Activated T-cell treated with anti-CD3 and anti-CD28 coated beads, Interleukin-2, amount 50 U/mL, for 72 hours (primary cell): ENCODE data around the gene FLT1. TPM values are rescaled to one million over a fixed set of nuclear protein-coding genes. Genes with fewer than 3 reads are reported as not detected.

Experiments
- ATAC-seq, 2 donors: fragments of 150-1000 bp; cut with Tn5 transposase; replicated peaks in 1 of 2; 2 replicates each; pipeline ENCODE4 v1.10.0; 2021; ENCODE audit warnings: moderate library complexity in 2 of 2, mild to moderate bottlenecking in 1 of 2
- DNase-seq, 2 donors: peaks; one replicate each; pipeline ENCODE4 v3.0.0; 2021 to 2022; ENCODE audit warnings: mixed read lengths in 1 of 2
- H3K27ac Mint-ChIP-seq: one replicate; pipeline ENCODE4 v1.8.0; 2022; ENCODE audit warnings: mild to moderate bottlenecking, moderate library complexity, mixed read lengths
- H3K27me3 Mint-ChIP-seq: one replicate; pipeline ENCODE4 v1.8.0; 2022; ENCODE audit warnings: low read depth, mixed read lengths
- H3K36me3 Mint-ChIP-seq, 2 donors: one replicate each; pipeline ENCODE4 v1.8.0; 2022; ENCODE audit warnings: mixed read lengths in 2 of 2, mild to moderate bottlenecking in 1 of 2; ENCODE audit not compliant: insufficient read depth in 2 of 2
- H3K4me1 Mint-ChIP-seq: one replicate; pipeline ENCODE4 v1.8.0; 2022; ENCODE audit warnings: low read depth, mixed read lengths
- H3K4me3 Mint-ChIP-seq, 2 donors: one replicate each; pipeline ENCODE4 v1.8.0; 2022; ENCODE audit warnings: mild to moderate bottlenecking in 2 of 2, mixed read lengths in 2 of 2, moderate library complexity in 2 of 2
- H3K9me3 Mint-ChIP-seq, 2 donors: one replicate each; pipeline ENCODE4 v1.8.0; 2022; ENCODE audit warnings: mixed read lengths in 2 of 2
- total RNA-seq, 2 donors: library from RNA; stranded (reverse); gene quantifications; one replicate each; pipeline ENCODE4 v1.2.3, GENCODE V29; 2022

FLT1 gene
- total RNA-seq, 2 donors from 2014 or later = 35.8 to 43.8 TPM

DNA sequence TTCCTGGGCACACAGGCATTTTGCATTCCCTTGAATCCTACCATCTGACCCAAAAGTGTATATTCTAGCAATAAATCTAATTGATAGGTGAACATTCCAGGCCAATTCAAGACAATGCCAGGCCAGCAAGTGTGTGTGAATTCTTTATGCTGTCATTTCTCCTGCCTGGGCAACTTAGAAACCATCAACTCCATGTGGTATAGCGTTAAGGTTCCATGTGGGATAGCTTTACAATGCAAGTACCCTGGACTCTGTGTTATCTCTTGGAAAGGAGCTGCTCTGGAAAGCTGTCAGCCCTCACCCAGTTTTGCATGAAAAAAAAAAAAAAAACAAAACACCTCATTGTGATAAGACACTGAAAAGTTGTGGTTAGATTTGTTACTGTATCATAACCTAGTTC lies 15.6 kb upstream of the FLT1 start:
- Mint-ChIP-seq H3K36me3 (no peaks in the 10 kb centered on the region), H3K4me3 (no peak overlapping the region), H3K9me3 (no peaks in the 10 kb centered on the region), H3K27me3 (peaks cover 6% of the 10 kb centered on the region), H3K4me1 (peaks cover 6% of the 10 kb centered on the region), H3K27ac (no peak overlapping the region)
- ATAC-seq (no peak), DNase-seq (no peak)

DNA sequence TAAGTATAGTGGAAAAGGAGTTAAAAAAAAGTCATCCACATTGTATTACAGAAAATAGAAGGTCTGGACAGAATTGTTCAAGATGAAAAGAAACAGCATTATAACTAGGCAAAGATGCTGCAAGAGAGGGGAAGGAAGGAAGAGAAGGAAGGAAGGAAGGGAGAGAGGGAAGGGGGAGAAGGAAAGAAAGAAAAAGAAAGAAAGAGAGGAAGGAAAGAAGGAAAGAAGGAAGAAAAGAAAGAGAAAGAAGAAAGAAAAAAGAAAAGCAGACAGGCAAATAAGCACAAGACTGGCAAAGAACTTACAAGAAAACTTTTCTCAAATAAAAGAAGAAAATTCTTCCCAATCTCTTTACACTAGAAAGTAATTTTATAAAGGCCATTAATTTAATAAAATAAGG lies 15.1 kb upstream of the FLT1 start:
- ATAC-seq = no peak
- DNase-seq = no peak
- Mint-ChIP-seq H3K9me3 (no peaks in the 10 kb centered on the region), H3K4me3 (no peak overlapping the region), H3K4me1 (peaks cover 11% of the 10 kb centered on the region), H3K27me3 (peaks cover 6% of the 10 kb centered on the region), H3K27ac (no peak overlapping the region), H3K36me3 (no peaks in the 10 kb centered on the region)

DNA sequence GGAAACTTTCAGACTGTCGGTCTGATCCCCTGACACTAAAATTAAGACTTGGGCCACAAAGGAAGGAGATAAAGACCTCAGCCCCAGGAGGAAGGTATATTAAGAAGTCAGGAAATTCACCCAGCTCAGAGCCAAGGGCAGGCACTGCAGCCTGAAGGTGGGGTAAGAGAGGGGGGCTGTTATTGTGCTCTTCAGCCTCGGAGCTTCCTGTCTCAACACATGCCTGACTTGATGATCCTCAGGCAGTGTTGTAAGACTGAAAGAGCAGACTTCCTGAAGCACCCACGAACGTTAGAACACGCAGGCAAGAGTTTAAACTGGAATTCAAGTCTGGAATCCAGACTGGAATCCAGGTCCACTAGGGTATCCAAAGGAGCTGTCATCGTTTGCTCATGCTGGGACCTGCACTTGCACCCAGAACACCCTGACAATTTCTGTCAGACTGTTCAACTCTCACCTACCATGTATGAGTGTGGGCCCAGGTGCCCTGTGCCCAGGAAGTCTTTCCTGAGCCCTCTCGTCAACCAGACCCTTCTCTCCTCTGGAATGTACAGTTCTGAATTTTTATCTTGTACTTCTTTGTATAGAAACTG lies 10.7 kb upstream of the FLT1 start:
- H3K9me3 Mint-ChIP-seq = no peaks in the 10 kb centered on the region
- no peaks in the 10 kb centered on the region for H3K36me3 Mint-ChIP-seq
- no peaks in the 10 kb centered on the region for H3K27me3 Mint-ChIP-seq
- DNase-seq (no peak), ATAC-seq (peak; percentile 39 to 44)
- H3K27ac Mint-ChIP-seq = no peak overlapping the region
- H3K4me1 Mint-ChIP-seq = peaks cover 13% of the 10 kb centered on the region
- H3K4me3 Mint-ChIP-seq = no peak overlapping the region

DNA sequence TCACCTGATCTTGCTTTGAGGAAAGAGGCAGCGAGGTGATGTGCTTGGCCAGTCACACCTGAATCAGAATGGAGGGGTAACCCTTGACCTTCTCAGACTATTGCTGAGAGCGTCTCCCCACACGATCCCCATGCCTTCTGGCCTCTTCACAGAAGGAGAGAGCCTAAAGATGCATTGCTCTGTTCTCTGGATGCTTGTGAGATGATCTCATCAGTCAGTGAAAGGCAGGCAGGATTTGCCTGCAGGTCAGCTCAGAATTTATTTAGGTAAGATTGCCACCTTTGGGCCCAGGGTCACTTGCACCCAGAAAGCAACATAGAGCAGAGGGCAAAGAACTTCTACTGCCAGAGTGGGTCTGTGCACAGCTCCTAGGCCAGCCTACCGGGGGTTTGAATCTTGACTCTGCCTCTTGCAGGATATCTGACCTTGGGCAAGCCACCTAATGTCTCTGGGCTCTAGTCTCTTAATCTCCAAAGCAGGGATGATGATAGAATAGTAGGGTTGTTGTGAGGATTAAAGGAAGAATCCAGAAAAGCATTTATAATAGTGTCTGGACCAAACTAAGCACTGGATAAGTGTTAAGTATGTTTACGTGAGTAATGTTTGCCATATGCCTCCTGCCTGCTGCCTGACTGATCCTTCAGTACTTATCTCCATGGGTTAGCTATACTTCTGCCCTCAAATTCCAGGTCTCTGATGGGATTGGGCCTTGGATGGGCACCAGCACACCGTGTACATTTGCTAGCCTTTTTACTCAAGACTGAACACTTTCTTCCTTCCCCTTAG lies 8.4 kb upstream of the FLT1 start:
- Mint-ChIP-seq H3K27ac (no peak overlapping the region), H3K27me3 (peaks cover 6% of the 10 kb centered on the region), H3K4me1 (peaks cover 13% of the 10 kb centered on the region), H3K9me3 (no peaks in the 10 kb centered on the region), H3K36me3 (no peaks in the 10 kb centered on the region), H3K4me3 (no peak overlapping the region)
- DNase-seq (no peak), ATAC-seq (no peak)

- no peaks in the 10 kb centered on the region for H3K9me3 Mint-ChIP-seq
- ATAC-seq (no peak), DNase-seq (no peak)
- H3K4me3 Mint-ChIP-seq = no peak overlapping the region
- no peak overlapping the region for H3K27ac Mint-ChIP-seq
- H3K27me3 Mint-ChIP-seq = peaks cover 8% of the 10 kb centered on the region
- peaks cover 16% of the 10 kb centered on the region for H3K4me1 Mint-ChIP-seq
- no peaks in the 10 kb centered on the region for H3K36me3 Mint-ChIP-seq
Observed at GRCh38 chr13:28501547-28501946, 6.6 kb upstream of the FLT1 start.

- ATAC-seq (no peak), DNase-seq (no peak)
- Mint-ChIP-seq H3K27ac (no peak overlapping the region), H3K36me3 (no peaks in the 10 kb centered on the region), H3K4me1 (peaks cover 15% of the 10 kb centered on the region), H3K4me3 (no peak overlapping the region), H3K9me3 (no peaks in the 10 kb centered on the region), H3K27me3 (peaks cover 20% of the 10 kb centered on the region)
Observed at GRCh38 chr13:28499609-28500008, 4.7 kb upstream of the FLT1 start.

DNA sequence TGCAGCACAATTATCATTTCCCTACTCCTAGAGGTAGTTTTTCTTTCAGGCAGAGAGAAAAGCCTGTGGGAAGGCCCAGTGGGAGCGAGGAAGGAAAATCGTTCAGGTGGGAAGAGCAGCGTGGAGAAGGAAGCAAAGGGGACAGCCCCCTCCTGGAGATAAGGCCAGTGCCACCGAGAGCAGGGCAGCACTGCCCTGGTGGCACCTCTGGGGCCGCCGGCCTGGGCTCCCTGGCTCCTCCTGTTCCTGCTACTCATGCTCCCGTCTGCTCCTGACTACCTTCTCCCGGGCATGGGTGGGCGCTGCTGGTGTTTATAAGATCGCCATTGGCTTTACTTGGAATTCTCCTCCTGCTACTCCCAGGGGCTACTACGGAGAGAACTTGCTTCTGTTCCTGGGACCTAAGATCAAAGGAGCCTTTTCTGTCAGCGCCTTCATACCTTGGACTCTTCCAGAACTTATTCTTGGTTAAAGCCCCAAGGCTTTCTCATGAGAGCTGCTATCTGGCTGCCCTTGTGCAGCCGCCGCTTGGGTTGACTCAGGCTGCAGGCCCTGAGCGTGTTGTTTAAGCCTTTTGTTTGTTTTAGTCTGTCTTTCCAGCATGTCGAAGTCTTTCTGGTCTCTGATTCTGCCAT lies 3.7 kb upstream of the FLT1 start:
- peaks cover 20% of the 10 kb centered on the region for H3K27me3 Mint-ChIP-seq
- no peak overlapping the region for H3K27ac Mint-ChIP-seq
- H3K36me3 Mint-ChIP-seq = no peaks in the 10 kb centered on the region
- no peak overlapping the region for H3K4me3 Mint-ChIP-seq
- ATAC-seq = no peak
- DNase-seq = no peak
- H3K4me1 Mint-ChIP-seq = peaks cover 15% of the 10 kb centered on the region
- no peaks in the 10 kb centered on the region for H3K9me3 Mint-ChIP-seq

DNA sequence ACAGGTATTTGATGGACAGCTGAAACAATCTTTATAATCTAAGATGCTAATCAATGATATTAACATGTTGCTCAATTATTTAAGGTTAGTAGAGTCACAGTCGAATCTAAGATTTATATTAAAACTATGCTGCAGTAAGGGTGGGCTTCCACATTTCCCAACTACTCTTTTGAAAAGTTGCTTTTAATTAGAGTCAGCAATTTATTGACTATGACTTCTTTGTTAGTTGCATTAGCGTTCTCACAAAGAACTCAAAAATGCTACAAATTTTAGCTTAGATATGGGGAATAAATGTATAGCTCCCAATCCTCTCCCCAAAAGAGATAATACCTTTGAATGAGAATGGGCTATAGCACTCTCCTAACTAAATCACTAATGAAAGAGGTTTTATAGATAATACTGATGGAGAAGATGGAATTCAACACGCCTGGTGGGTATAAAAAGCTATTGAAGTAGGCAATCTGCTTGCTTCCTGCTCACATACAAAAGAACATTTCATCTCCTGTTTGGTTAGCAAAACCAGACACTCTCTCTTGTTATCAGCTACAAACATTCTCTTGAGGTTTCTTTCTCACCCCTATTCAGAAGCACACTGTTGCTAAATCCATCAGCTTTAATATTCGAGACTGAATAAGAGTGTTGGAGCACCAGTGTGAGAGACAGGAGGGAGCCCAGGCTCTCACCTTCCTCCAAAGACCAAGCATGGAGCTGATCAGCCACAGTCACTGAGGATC lies 2.4 kb upstream of the FLT1 start:
- no peak for ATAC-seq
- Mint-ChIP-seq H3K4me1 (peaks cover 28% of the 10 kb centered on the region), H3K36me3 (peaks cover 0 to 2% of the 10 kb centered on the region in 2 donors), H3K4me3 (no peak overlapping the region), H3K9me3 (no peaks in the 10 kb centered on the region), H3K27ac (no peak overlapping the region), H3K27me3 (peaks cover 20% of the 10 kb centered on the region)
- no peak for DNase-seq

- H3K4me1 Mint-ChIP-seq = peaks cover 39% of the 10 kb centered on the region
Observed at GRCh38 chr13:28496188-28496564, 1.2 kb upstream of the FLT1 start.

GRCh38 chr13:28495538-28496187 lies 735 bp upstream of the FLT1 start:
- peak overlapping the region; percentile 66 to 89 for H3K4me3 Mint-ChIP-seq
- H3K36me3 Mint-ChIP-seq = peaks cover 4% of the 10 kb centered on the region in 2 donors
- H3K27ac Mint-ChIP-seq = no peak overlapping the region
- H3K9me3 Mint-ChIP-seq = no peaks in the 10 kb centered on the region
- DNase-seq = no peak
- peaks cover 25% of the 10 kb centered on the region for H3K27me3 Mint-ChIP-seq
- ATAC-seq = no peak
- peaks cover 44% of the 10 kb centered on the region for H3K4me1 Mint-ChIP-seq

More at GRCh38 chr13:28496188-28496564, 1.2 kb upstream of the FLT1 start:
- Mint-ChIP-seq H3K36me3 (peaks cover 0 to 2% of the 10 kb centered on the region in 2 donors), H3K27me3 (peaks cover 20% of the 10 kb centered on the region), H3K4me3 (peak overlapping the region; percentile 66 to 89), H3K27ac (no peak overlapping the region), H3K9me3 (no peaks in the 10 kb centered on the region)
- ATAC-seq (no peak), DNase-seq (no peak)

DNA sequence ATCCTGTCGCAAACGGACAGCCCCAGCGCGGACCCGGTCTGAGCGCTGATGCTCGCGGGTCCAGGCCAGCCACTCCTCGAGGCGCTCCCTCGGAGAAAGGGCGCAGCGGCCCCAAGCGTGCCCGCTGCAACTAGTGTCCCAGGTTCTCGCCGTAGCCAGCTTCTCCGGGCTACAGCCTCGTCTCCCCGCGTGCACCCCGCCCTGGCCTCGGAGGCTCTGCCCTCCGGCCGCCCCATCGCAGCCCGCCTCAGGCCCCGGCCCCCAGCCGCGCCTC lies 487 bp downstream of the FLT1 start:
- H3K4me3 Mint-ChIP-seq = peak overlapping the region; percentile 89 to 95
- H3K4me1 Mint-ChIP-seq = peaks cover 56% of the 10 kb centered on the region
- H3K27ac Mint-ChIP-seq = no peak overlapping the region
- no peaks in the 10 kb centered on the region for H3K9me3 Mint-ChIP-seq
- H3K36me3 Mint-ChIP-seq = peaks cover 6 to 9% of the 10 kb centered on the region in 2 donors
- peaks cover 25% of the 10 kb centered on the region for H3K27me3 Mint-ChIP-seq
- peak; percentile 28 to 41 for DNase-seq
- peak; percentile 33 for ATAC-seq

DNA sequence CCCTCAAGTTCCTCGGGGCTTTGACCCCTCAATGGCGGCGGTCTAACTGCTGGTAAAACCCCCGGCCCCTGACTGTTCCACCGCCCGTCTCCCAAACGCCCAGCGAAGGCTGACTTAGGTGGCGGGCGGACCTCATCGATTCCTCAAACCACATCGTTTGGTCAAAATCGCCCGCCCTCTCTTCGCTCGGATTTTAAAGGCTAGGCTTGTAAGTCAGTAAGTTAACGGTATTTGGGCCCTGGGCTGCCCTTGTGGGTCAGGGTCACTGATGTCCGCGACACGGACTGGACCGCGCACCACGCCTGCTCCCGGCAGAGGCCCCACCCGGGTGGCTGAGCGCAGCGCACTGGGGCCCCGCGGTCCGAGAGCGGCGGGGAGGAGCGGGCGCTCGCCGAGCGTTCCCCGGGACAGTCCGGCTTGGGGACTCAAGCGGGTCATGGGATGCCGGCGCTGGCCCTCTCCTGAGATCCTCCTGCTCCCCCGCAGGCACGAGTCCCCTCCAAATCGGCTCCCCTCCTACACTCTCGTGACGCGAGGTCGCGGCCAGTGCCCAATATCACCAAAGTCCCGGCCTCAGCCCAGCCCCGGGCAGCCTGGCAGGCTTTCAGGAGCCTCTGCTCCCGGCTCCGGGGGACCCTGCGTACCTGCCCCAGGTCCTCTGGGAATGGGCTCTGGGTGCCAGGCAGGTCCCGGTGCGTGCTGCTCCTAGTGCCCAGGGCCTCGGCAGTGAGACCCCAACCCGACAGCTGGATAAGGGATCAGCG lies 1.0 kb downstream of the FLT1 start:
- Mint-ChIP-seq H3K9me3 (no peaks in the 10 kb centered on the region), H3K4me3 (peak overlapping the region; percentile 89 to 95), H3K27ac (peak overlapping the region; percentile 54), H3K4me1 (peaks cover 61% of the 10 kb centered on the region), H3K27me3 (peaks cover 25% of the 10 kb centered on the region), H3K36me3 (peaks cover 9 to 10% of the 10 kb centered on the region in 2 donors)
- ATAC-seq = peak; percentile 21 to 38
- peak; percentile 10 to 34 for DNase-seq
